Activated CD4-positive, CD25-positive, alpha-beta regulatory T cell treated with anti-CD3 and anti-CD28 coated beads, Interleukin-2, amount 50 U/mL, for 72 hours (primary cell): ENCODE data around the gene DGKE.

Experiments
- DNase-seq: peaks from one replicate; pipeline ENCODE4 v3.0.0; 2021

The DGKE gene

DNA sequence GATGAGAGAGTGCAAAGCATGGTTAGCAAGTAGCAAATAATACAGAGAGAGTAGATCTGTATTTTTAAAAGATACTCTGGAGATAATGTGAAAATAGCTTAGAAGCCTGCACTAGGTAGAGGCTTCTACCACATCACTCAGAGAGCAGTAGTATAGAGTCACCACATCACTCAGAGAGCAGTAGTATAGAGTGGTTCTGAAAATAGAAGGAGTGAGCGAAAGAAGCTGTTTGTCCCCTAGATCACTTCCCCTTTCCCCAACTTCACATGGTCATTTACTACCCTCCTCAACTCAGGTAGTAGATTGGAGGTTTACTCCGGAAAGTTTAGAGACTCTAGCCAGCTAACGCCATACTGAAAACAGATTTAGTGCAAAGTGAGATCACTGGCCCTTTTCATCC lies 17.1 kb downstream of the DGKE start:
- no peak for DNase-seq

DNA sequence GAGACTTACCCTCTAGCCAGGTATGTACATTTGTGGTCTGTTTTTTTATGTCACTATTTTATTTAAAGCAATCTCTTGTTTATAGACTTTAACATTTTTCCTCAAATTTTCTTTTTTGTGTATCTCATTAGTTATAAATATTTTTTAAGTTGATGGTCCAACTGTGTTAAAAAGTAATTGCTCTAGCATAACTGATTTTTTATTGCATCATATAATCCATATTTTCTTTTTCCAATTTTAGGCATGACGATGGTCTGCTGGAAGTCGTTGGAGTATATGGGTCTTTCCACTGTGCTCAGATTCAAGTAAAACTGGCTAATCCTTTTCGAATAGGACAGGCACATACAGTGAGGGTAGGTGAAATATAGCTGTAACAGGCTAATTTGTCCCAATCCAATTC lies 27.9 kb downstream of the DGKE start:
- DNase-seq: no peak

GRCh38 chr17:56863974-56864373 lies 30.0 kb downstream of the DGKE start:
- DNase-seq: no peak

- no peak for DNase-seq
These were observed 32.1 kb downstream of the DGKE start for GRCh38 chr17:56866076-56866475.

- no peak for DNase-seq
These were observed 32.5 kb downstream of the DGKE start for GRCh38 chr17:56866496-56866895.

DNA sequence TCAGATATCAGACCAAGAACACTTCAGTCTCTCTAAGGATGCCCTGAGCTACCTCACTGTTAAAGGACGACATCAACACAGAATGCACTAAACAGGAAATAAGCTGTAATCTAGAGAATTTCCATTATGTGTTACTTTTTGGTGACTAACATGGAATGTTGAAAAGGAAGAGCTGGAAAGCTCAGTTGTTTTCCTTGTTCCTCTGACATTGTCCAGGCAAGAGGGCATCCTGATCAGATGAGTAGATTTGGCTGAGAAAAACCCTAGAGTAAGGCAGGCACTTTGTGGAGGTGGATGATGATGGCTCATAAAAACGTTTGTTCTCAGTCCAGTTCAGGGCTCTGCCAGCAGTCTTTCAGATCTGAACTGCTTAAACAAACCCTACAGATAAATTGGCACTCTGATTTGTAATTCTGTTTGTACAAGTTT lies 34.0 kb downstream of the DGKE start:
- DNase-seq: no peak

DNA sequence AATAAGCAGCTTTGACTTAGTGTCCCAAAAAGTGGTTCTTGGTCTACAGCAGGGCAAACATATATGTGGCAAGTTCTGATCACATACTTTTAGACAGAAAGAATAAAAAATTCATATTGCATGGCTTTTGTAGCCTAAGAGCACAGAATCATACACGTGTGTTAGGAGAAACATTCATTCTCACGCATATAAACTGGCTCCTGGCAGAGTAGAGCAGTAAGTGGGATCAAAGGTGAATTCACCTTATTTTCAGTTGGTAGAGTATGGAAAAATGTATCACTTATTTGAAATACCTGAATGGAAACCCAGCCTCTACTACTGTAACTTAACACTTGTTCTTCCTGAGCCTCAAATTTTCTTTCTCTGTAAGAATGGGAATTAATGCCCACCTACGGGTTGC lies 34.8 kb downstream of the DGKE start:
- no peak for DNase-seq

- DNase-seq: no peak
These were observed 36.2 kb downstream of the DGKE start for GRCh38 chr17:56870081-56870651.

- DNase-seq: no peak
These were observed 42.8 kb downstream of the DGKE start for GRCh38 chr17:56876766-56877179.

GRCh38 chr17:56879280-56879679 lies 45.3 kb downstream of the DGKE start:
- DNase-seq: no peak

GRCh38 chr17:56880133-56880532 lies 46.2 kb downstream of the DGKE start:
- DNase-seq: no peak

- DNase-seq: no peak
These were observed 46.6 kb downstream of the DGKE start for GRCh38 chr17:56880571-56880970.

DNA sequence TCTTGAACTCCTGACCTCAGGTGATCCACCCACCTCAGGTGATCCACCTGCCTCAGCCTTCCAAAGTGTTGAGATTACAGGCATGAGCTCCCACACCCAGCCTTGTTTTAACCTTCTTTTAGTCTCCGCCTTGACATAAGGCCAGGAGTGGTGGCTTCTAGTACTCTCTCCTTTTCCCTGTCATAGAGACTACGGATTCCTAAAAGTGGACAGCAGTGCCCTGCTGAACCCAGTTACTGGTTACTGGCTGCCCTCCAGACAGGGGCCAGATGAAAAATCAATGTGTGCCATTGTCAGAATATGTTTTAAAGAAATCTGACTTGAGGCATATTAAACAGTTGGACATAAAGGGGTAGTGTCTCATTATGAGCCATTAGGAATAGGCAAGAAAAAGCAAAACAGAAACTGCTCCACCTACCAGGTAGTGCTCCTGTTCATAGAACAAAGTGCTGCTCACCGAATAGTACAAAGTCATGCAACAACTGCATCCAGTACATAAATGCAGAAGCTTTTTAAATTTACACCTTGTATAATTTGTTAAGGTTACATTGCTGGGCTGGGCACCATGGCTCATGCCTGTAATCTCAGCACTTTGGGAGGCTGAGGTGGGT lies 47.8 kb downstream of the DGKE start:
- DNase-seq: no peak

DNA sequence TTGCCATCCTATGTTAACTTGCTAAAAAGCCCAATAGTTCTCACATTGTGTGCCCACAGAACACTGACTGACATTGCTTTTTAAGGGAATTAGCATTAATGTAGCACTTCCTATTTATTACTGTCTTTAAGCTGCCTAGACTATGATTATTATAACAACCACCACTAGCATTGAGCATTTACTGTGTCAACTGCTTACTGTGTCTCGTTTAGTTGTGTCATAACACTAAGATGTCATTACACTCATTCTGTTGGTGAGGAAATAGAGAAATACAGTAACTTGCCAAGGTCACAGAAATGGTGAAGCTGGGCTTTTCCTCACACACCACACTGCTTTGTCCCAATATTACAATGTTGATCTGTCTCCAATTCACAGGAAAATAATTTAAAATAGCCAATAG lies 49.7 kb downstream of the DGKE start:
- no peak for DNase-seq

DNA sequence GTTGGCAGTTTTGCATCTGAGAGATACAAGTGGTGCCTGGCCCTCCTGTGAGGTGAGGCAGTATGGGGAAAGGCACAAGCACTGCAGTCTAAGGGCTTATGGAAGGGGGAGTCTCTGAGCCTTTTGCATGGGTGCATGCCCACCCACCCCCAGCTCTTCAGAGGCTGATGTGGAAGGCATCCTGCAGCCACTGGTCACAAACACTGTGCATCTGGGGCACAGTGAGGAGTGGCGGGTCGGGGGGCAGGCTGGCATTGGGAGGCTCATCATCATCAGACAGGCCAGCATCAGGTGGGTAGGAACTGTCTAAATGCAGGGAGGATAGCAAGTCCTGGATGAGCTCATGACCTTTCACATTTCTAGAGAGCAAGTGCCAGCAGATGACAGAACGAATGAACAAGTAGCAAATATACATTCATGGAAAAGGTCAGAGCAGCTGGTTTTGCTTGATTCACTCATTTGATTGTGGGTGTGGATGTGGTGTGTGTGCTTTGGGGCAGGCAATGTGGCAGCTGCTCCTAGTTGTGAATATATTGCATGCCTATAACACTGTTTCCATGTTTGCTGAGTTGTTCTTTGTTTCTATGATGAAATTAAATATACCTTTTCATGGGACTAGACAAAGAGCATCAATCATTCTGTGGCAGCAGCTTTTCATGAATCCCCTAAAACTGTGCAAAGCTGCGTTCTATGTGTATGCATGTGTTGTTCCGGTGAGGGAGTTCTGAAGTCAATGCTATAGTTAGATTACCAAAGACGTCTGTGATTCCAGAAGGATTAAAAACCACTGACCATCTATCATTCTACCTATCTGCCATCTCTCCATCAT lies 50.7 kb downstream of the DGKE start:
- DNase-seq: no peak

DNA sequence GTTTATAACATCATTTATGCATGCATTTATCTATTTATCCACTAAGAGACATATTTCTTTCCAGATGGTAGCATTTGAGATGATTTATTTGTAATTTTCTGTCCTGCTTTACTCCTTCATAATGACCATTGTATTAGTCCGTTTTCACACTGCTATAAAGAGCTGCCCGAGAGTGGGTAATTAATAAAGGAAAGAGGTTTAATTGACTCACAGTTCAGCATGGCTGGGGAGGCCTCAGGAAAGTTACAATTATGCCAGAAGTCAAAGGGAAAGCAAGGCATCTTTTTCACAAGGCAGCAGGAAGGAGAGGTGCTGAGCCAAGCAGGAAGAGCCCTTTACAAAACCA lies 51.3 kb downstream of the DGKE start:
- DNase-seq: no peak

DNA sequence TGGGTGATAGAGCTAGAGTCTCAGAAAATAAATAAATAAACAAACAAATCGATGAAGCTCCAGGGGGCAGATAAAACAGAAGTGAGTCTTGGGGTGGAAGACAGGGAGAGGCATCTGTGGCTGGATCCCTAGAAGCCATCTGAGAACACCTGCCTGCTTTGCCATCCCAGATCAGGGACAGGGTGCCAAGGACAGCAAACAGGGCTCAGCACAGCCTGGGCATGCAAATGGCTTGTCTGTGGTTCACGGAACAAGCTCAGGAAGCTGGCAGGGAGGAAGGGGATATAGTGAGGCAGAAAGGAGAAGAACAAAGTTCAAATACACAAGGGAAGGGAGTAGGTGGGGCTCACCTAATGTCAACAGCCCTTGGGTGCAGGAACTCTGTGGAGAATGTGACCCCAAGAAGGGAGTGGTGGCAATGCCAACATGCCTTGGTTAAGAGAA lies 52.4 kb downstream of the DGKE start:
- DNase-seq: no peak

DNA sequence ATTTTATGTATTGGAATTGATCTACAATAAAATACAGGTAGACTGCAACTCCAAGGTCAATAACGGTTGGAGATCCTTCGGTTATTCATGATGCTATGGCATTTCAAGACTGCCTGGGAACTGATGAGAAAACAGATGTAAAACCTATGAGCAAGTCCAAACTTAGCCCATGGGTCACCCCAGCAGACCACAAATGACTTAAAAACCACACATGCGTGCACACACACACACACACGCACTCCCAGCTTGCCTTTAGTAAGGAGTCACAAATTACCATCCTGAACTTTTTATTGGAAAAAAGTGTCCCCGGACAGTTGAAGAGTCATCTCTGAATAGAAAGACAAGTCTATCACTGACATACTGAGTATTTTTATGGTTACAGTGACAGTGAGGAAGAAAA lies 53.2 kb downstream of the DGKE start:
- no peak for DNase-seq

DNA sequence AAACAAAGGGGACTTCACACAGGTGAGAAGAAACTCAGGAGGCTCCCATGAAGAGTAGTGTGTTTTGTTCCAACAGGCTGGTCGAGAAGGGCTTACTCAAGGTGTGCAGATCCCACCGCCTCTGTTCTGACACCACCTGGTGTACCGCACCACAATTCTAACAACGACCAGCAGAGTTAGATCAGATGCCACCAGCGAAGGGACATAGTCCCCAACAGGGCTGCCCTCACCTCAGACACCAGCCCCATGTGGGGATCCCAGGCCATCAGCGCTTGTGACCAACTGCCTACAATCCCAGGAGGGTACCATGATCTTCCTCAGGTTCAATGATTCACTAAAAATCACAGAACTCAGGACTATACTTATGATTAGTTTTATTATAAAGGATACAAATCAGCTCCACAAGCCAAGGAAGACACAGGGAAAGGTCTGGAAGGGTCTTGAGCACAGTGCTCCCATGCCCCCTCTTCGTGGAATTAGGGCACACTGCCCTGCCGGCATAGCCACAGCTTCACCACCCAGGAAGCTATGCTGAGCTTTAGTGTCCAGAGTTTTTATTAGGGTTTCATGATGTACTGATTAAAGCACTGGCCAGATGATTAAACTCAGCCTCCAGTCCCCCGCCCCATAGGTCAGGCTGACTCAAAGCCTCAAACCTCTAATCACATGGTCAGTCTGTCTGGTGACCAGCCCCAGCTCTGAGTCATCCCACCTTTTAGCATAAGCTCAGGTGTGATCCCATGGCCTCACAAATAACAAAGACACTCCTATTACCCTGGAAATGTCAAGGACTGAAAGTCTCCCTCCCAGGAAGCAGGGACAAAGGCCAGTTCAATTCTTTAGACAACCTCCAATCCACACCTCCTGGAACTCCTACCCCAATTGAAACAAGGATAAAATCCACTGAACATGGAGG lies 53.9 kb downstream of the DGKE start:
- DNase-seq: no peak

- DNase-seq: no peak
These were observed 56.4 kb downstream of the DGKE start for GRCh38 chr17:56890390-56890789.

DNA sequence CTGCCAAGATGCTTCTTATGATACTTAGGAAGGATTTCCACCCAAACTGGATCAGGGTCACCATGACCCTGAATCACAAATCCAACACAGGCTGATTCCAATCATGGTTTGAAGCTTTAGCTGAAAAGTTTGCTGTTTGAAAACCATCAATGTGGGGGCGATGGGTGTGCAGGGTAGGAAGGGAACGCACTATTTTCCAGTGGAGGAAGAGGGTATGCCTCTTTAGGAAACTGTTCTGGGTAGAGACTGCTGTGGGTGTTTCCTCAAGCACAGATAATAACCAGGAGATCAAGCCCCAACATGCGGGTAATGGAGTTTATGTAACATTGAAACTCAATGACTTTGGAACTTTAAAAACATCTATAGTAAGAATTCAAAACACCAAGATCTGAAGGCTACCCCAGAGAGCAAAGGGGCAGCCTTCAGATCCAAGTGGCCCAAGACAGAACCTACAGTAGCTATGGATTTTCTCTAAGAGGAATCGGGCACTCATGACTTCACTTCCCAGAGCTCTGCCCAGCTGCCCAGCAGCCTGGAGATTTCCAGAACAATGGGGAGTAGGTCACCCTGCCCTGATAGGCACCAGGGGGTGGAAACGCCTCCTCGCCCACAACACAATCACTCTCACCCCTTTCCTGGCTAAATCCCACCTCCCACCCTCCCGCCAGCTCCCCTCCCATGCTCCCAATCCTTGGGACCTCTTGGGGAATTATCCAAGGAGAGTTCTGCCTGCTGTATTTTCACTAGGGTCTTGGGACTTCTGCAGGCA lies 57.1 kb downstream of the DGKE start:
- DNase-seq: no peak

- peak; percentile 55 for DNase-seq
These were observed 57.8 kb downstream of the DGKE start for GRCh38 chr17:56891751-56892150.

GRCh38 chr17:56892333-56892732 lies 58.4 kb downstream of the DGKE start:
- no peak for DNase-seq
